Caco-2 (cell line): Measurements from ENCODE around the gene FASTK. TPM values are rescaled to one million over a fixed set of nuclear protein-coding genes. Genes with fewer than 3 reads are reported as not detected.

ENCODE experiments used
- BruUV-seq: library from RNA; stranded (reverse); fragments of 400-500 nt; replicated peaks from 2 replicates; lab custom pipeline; 2021; lab: Mats Ljungman, UMichigan
- CTCF ChIA-PET: fragments of 300-600 bp; sonication (Branson Sonifier 250); formaldehyde crosslinking; loops from one replicate; lab custom pipeline; 2022; ENCODE audit warnings: antibody characterized with exemption; lab: Charles Lee
- POLR2A ChIA-PET: fragments of 300-600 bp; sonication (Branson Sonifier 250); formaldehyde crosslinking; loops from one replicate; lab custom pipeline; 2022; ENCODE audit warnings: antibody characterized with exemption; lab: Charles Lee
- DNase-seq, 2 experiments: peaks; one replicate each; pipeline versions ENCODE4 v3.0.0 to v3.0.0-alpha.2; 2020 to 2022
- H3K27me3 ChIP-seq: replicated peaks from 2 replicates; pipeline ENCODE4 v1.6.0; 2011; ENCODE audit warnings: low read length; ENCODE audit not compliant: control insufficient read depth, insufficient read depth
- H3K36me3 ChIP-seq: 2 replicates; pipeline ENCODE4 v1.5.1; 2011; ENCODE audit warnings: low read length; ENCODE audit not compliant: control insufficient read depth, insufficient read depth
- H3K4me1 ChIP-seq: fragments of 250-450 bp; sonication (Bioruptor Pico); 2 replicates; pipeline ENCODE4 v1.5.1; 2020; ENCODE audit warnings: mild to moderate bottlenecking
- H3K4me3 ChIP-seq: 2 replicates; pipeline ENCODE4 v1.5.1; 2011; ENCODE audit warnings: low read depth, mild to moderate bottlenecking, control low read depth, low read length
- H3K9me3 ChIP-seq: fragments of 250-450 bp; sonication (Bioruptor Pico); 2 replicates; pipeline ENCODE4 v1.5.1; 2020; ENCODE audit warnings: mild to moderate bottlenecking, moderate library complexity
- H3K27ac Mint-ChIP-seq: one replicate; pipeline ENCODE4 v1.8.0; 2022; ENCODE audit warnings: mixed read lengths; ENCODE audit not compliant: unreplicated experiment
- H3K27me3 Mint-ChIP-seq: one replicate; pipeline ENCODE4 v1.8.0; 2022; ENCODE audit warnings: mixed read lengths; ENCODE audit not compliant: insufficient read depth, unreplicated experiment
- H3K36me3 Mint-ChIP-seq: one replicate; pipeline ENCODE4 v1.8.0; 2022; ENCODE audit warnings: mild to moderate bottlenecking, mixed read lengths; ENCODE audit not compliant: insufficient read depth, unreplicated experiment
- H3K4me1 Mint-ChIP-seq: one replicate; pipeline ENCODE4 v1.8.0; 2022; ENCODE audit warnings: low read depth, mixed read lengths; ENCODE audit not compliant: unreplicated experiment
- H3K4me3 Mint-ChIP-seq: one replicate; pipeline ENCODE4 v1.8.0; 2022; ENCODE audit warnings: mild to moderate bottlenecking, moderate library complexity, mixed read lengths; ENCODE audit not compliant: unreplicated experiment
- H3K9me3 Mint-ChIP-seq: one replicate; pipeline ENCODE4 v1.8.0; 2022; ENCODE audit warnings: mixed read lengths; ENCODE audit not compliant: unreplicated experiment
- CTCF ChIP-seq, 2 experiments: fragments of 200-600 bp in 1 of 2; IDR thresholded peaks; 1 replicate in 1 of 2; 2 replicates in 1 of 2; pipeline versions ENCODE4 v1.5.1 to v1.8.0; 2011 to 2022; ENCODE audit warnings: antibody characterized with exemption in 1 of 2, control low read depth in 1 of 2, inconsistent platforms in 1 of 2, low read depth in 1 of 2, low read length in 1 of 2, mild to moderate bottlenecking in 1 of 2, moderate library complexity in 1 of 2; ENCODE audit not compliant: insufficient read depth in 1 of 2, severe bottlenecking in 1 of 2, unreplicated experiment in 1 of 2
- intact Hi-C: fragments of 100-400 bp; cut with micrococcal nuclease; formaldehyde crosslinking; loops from one replicate; pipeline ENCODE4 v1.10.0; 2022; ENCODE audit not compliant: unreplicated experiment
- total RNA-seq: library from RNA; stranded (reverse); gene quantifications from 2 replicates; pipeline ENCODE4 v1.2.3, GENCODE V29; 2022

FASTK gene
- total RNA-seq, 1 experiment from 2014 or later = 114 TPM

- Mint-ChIP-seq H3K4me1 (no peaks in the 10 kb centered on the region), H3K9me3 (no peaks in the 10 kb centered on the region), H3K4me3 (no peak overlapping the region), H3K27ac (peak overlapping the region; percentile 51), H3K27me3 (no peaks in the 10 kb centered on the region), H3K36me3 (peaks cover 93% of the 10 kb centered on the region)
- no peak for TF ChIP-seq CTCF (IDR thresholded peaks at IDR 0.05; ENCODE audit: insufficient read depth in 1 of 2, low read depth in 1 of 2, low read length in 1 of 2, severe bottlenecking in 1 of 2, unreplicated experiment in 1 of 2)
- Histone ChIP-seq H3K9me3 (no peaks in the 10 kb centered on the region), H3K27me3 (no peaks in the 10 kb centered on the region), H3K36me3 (no peaks in the 10 kb centered on the region), H3K4me1 (0 out of 2 replicates have a peak, but pooled peaks cover 5% of the 10 kb centered on the region), H3K4me3 (no peak overlapping the region)
- ChIA-PET CTCF (no interaction called here), POLR2A (no interaction called here)
- BruUV-seq = no TSS peak
- intact Hi-C loops = no loop called here
- DNase-seq = peak in 1 of 2 experiments; percentile 29
Measured at GRCh38 chr7:151074817-151075661, 5.6 kb downstream of the FASTK start.

- no peak for TF ChIP-seq CTCF (IDR thresholded peaks at IDR 0.05; ENCODE audit: insufficient read depth in 1 of 2, low read depth in 1 of 2, low read length in 1 of 2, severe bottlenecking in 1 of 2, unreplicated experiment in 1 of 2)
- CTCF ChIA-PET = no interaction called here
- intact Hi-C loops = no loop called here
- no peaks in the 10 kb centered on the region for H3K27me3 ChIP-seq
- H3K4me3 Mint-ChIP-seq = no peak overlapping the region
- no peak overlapping the region for H3K27ac Mint-ChIP-seq
- H3K4me1 Mint-ChIP-seq = no peaks in the 10 kb centered on the region
- no peak for DNase-seq
- POLR2A ChIA-PET = no interaction called here
- H3K9me3 Mint-ChIP-seq = no peaks in the 10 kb centered on the region
- H3K4me3 ChIP-seq = no peak overlapping the region
- H3K36me3 ChIP-seq = peaks cover 1% of the 10 kb centered on the region
- H3K36me3 Mint-ChIP-seq = peaks cover 95% of the 10 kb centered on the region
- BruUV-seq = no TSS peak
- no peaks in the 10 kb centered on the region for H3K27me3 Mint-ChIP-seq
- 0 out of 2 replicates have a peak, but pooled peaks cover 5% of the 10 kb centered on the region for H3K4me1 ChIP-seq
- no peaks in the 10 kb centered on the region for H3K9me3 ChIP-seq
Measured at GRCh38 chr7:151073990-151074389, 6.6 kb downstream of the FASTK start.

GRCh38 chr7:151071032-151071866 lies 9.4 kb downstream of the FASTK start:
- POLR2A ChIA-PET = interaction anchor here (1.2 kb wide), 1 partner anchor 8 kb away, joined by 3 read pairs; no protein-coding TSS in a partner anchor

More at GRCh38 chr7:151071032-151071866, 9.4 kb downstream of the FASTK start:
- Mint-ChIP-seq H3K36me3 (peaks cover 93% of the 10 kb centered on the region), H3K27me3 (no peaks in the 10 kb centered on the region), H3K4me1 (no peaks in the 10 kb centered on the region), H3K4me3 (no peak overlapping the region), H3K27ac (no peak overlapping the region), H3K9me3 (no peaks in the 10 kb centered on the region)
- no peak for DNase-seq
- CTCF ChIA-PET = no interaction called here
- Histone ChIP-seq H3K4me1 (peaks cover 18% of the 10 kb centered on the region), H3K9me3 (no peaks in the 10 kb centered on the region), H3K4me3 (no peak overlapping the region), H3K36me3 (peaks cover 1% of the 10 kb centered on the region), H3K27me3 (no peaks in the 10 kb centered on the region)
- intact Hi-C loops = no loop called here
- no TSS peak for BruUV-seq
- TF ChIP-seq CTCF (IDR thresholded peaks at IDR 0.05; ENCODE audit: insufficient read depth in 1 of 2, low read depth in 1 of 2, low read length in 1 of 2, severe bottlenecking in 1 of 2, unreplicated experiment in 1 of 2) = no peak
